DND-41 (cell line): ENCODE results near the gene CAT.

ENCODE experiments used
- ATAC-seq: fragments of 200-7000 bp; cut with Tn5 transposase; 3 replicates; pipeline ENCODE4 v1.9.1; 2021; ENCODE audit warnings: low read depth; ENCODE audit not compliant: insufficient read depth
- DNase-seq: peaks from one replicate; pipeline ENCODE4 v3.0.0-alpha.2; 2020
- H2AFZ ChIP-seq: 2 replicates; pipeline ENCODE4 v1.6.0; 2012; ENCODE audit warnings: low read depth, low read length
- H3K27ac ChIP-seq: 2 replicates; pipeline ENCODE4 v1.5.1; 2012; ENCODE audit warnings: low read length, inconsistent platforms
- H3K27me3 ChIP-seq: fragments of 200-600 bp; sonication (generic); 2 replicates; pipeline ENCODE4 v1.6.0; 2012; ENCODE audit warnings: low read length, mild to moderate bottlenecking, inconsistent platforms; ENCODE audit not compliant: insufficient read depth, poor library complexity
- H3K36me3 ChIP-seq: 2 replicates; pipeline ENCODE4 v1.5.1; 2012; ENCODE audit warnings: low read length, inconsistent platforms; ENCODE audit not compliant: insufficient read depth
- H3K4me1 ChIP-seq: 2 replicates; pipeline ENCODE4 v1.5.1; 2012; ENCODE audit warnings: mild to moderate bottlenecking, low read length; ENCODE audit not compliant: insufficient read depth
- H3K4me2 ChIP-seq: 2 replicates; pipeline ENCODE4 v1.6.0; 2012; ENCODE audit warnings: mild to moderate bottlenecking, moderate library complexity, low read length, inconsistent platforms; ENCODE audit not compliant: insufficient read depth
- H3K4me3 ChIP-seq, 2 experiments: fragments of 200-600 bp in 1 of 2; shearing (Covaris generic) in 1 of 2; 2 replicates each; pipeline ENCODE4 v1.5.1; 2012 to 2016; ENCODE audit warnings: inconsistent platforms in 2 of 2, low read length in 2 of 2, mild to moderate bottlenecking in 2 of 2, low read depth in 1 of 2, moderate library complexity in 1 of 2
- H3K79me2 ChIP-seq: 2 replicates; pipeline ENCODE4 v1.6.0; 2012; ENCODE audit warnings: low read length, inconsistent platforms; ENCODE audit not compliant: insufficient read depth
- H3K9ac ChIP-seq: 2 replicates; pipeline ENCODE4 v1.6.0; 2012; ENCODE audit warnings: low read depth, mild to moderate bottlenecking, inconsistent platforms, low read length, moderate library complexity
- H3K9me3 ChIP-seq: 2 replicates; pipeline ENCODE4 v1.5.1; 2012; ENCODE audit warnings: low read length, moderate library complexity, mild to moderate bottlenecking, inconsistent platforms; ENCODE audit not compliant: insufficient read depth, severe bottlenecking
- H4K20me1 ChIP-seq: 2 replicates; pipeline ENCODE4 v1.6.0; 2012; ENCODE audit warnings: low read length; ENCODE audit not compliant: insufficient read depth
- CTCF ChIP-seq: IDR thresholded peaks from 2 replicates; pipeline ENCODE4 v1.5.1; 2012; ENCODE audit warnings: borderline replicate concordance, low read length, moderate library complexity, mild to moderate bottlenecking; ENCODE audit not compliant: poor library complexity, severe bottlenecking; ENCODE audit errors: extremely low read depth
- EZH2 ChIP-seq: IDR thresholded peaks from 3 replicates; pipeline ENCODE4 v1.6.1; 2012; ENCODE audit warnings: borderline replicate concordance, low read depth, mild to moderate bottlenecking, moderate library complexity, low read length, inconsistent platforms; ENCODE audit not compliant: severe bottlenecking

CAT gene

GRCh38 chr11:34473603-34474169 is 35.0 kb downstream of the CAT start:
- H3K4me1 ChIP-seq: no peaks in the 10 kb centered on the region
- no peak for ATAC-seq
- TF ChIP-seq EZH2: no peak
- TF ChIP-seq CTCF: no peak

GRCh38 chr11:34475656-34476055 is 36.9 kb downstream of the CAT start:
- Histone ChIP-seq H3K4me3 (no peak overlapping the region), H3K27ac (no peak overlapping the region), H3K79me2 (no peaks in the 10 kb centered on the region), H3K36me3 (peaks cover 8% of the 10 kb centered on the region), H4K20me1 (no peaks in the 10 kb centered on the region), H3K9me3 (no peaks in the 10 kb centered on the region), H3K4me2 (no peak overlapping the region), H3K27me3 (peaks cover 3% of the 10 kb centered on the region), H2AFZ (no peak overlapping the region), H3K4me1 (no peaks in the 10 kb centered on the region), H3K9ac (no peak overlapping the region)
- ATAC-seq (no peak), DNase-seq (no peak)
- TF ChIP-seq EZH2 (no peak), CTCF (no peak)

More at GRCh38 chr11:34473603-34474169, 35.0 kb downstream of the CAT start:
- Histone ChIP-seq H3K27ac (no peak overlapping the region), H2AFZ (no peak overlapping the region), H3K36me3 (peaks cover 27% of the 10 kb centered on the region), H3K79me2 (no peaks in the 10 kb centered on the region), H4K20me1 (no peaks in the 10 kb centered on the region), H3K9ac (no peak overlapping the region), H3K4me3 (no peak overlapping the region), H3K4me2 (no peak overlapping the region), H3K9me3 (no peaks in the 10 kb centered on the region), H3K27me3 (peaks cover under 1% of the 10 kb centered on the region)
- no peak for DNase-seq

GRCh38 chr11:34476849-34477248 is 38.1 kb downstream of the CAT start:
- no peak for ATAC-seq
- no peak overlapping the region for H3K4me2 ChIP-seq
- no peaks in the 10 kb centered on the region for H4K20me1 ChIP-seq
- TF ChIP-seq CTCF (no peak), EZH2 (no peak)
- no peak overlapping the region for H2AFZ ChIP-seq
- H3K27ac ChIP-seq: no peak overlapping the region
- no peak overlapping the region for H3K9ac ChIP-seq
- no peaks in the 10 kb centered on the region for H3K4me1 ChIP-seq
- H3K9me3 ChIP-seq: no peaks in the 10 kb centered on the region
- no peaks in the 10 kb centered on the region for H3K79me2 ChIP-seq
- no peak for DNase-seq
- H3K36me3 ChIP-seq: no peaks in the 10 kb centered on the region; the same call in 1 of the 2 replicates
- H3K4me3 ChIP-seq: no peak overlapping the region
- H3K27me3 ChIP-seq: peaks cover 3% of the 10 kb centered on the region
